Measurements from ENCODE around the gene DDR2.

DDR2 gene

DNA sequence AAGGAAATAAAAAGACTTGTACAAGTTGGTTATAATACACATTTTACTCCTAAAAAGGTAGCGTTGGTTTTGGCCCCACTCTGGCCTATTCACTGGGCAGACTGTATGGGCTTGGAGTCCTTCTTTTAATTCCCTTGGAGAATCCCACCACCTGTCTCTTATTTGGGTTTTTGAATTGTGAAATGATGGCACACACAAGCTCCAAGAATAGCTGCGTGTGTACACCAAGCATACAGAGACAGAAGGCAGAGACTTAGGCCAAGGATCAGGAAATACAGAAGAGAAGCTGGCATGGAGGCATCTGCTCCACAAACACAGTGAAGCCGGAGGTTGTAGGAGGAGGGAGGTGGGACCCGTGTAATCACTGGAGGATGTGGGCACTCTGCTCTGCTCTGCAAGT is 29.1 kb downstream of the DDR2 start:
- no peak for TF ChIP-seq MYC (IDR thresholded peaks at IDR 0.05; ENCODE audit: low read depth, low read length)
- TF ChIP-seq, protein P1, sequence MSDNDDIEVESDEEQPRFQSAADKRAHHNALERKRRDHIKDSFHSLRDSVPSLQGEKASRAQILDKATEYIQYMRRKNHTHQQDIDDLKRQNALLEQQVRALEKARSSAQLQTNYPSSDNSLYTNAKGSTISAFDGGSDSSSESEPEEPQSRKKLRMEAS (IDR thresholded peaks at IDR 0.05; ENCODE audit: low read depth, low read length), result no peak
- TF ChIP-seq, protein P2, sequence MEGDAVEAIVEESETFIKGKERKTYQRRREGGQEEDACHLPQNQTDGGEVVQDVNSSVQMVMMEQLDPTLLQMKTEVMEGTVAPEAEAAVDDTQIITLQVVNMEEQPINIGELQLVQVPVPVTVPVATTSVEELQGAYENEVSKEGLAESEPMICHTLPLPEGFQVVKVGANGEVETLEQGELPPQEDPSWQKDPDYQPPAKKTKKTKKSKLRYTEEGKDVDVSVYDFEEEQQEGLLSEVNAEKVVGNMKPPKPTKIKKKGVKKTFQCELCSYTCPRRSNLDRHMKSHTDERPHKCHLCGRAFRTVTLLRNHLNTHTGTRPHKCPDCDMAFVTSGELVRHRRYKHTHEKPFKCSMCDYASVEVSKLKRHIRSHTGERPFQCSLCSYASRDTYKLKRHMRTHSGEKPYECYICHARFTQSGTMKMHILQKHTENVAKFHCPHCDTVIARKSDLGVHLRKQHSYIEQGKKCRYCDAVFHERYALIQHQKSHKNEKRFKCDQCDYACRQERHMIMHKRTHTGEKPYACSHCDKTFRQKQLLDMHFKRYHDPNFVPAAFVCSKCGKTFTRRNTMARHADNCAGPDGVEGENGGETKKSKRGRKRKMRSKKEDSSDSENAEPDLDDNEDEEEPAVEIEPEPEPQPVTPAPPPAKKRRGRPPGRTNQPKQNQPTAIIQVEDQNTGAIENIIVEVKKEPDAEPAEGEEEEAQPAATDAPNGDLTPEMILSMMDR (IDR thresholded peaks at IDR 0.05; ENCODE audit: low read depth, low read length), result no peak
- TF ChIP-seq POLR2A (IDR thresholded peaks at IDR 0.05; ENCODE audit: extremely low read depth, insufficient read length), result no peak
- no peak overlapping the region for H3K4me3 ChIP-seq (ENCODE audit: low read depth, low read length)
- no peak for DNase-seq (ENCODE audit: low read depth)

DNA sequence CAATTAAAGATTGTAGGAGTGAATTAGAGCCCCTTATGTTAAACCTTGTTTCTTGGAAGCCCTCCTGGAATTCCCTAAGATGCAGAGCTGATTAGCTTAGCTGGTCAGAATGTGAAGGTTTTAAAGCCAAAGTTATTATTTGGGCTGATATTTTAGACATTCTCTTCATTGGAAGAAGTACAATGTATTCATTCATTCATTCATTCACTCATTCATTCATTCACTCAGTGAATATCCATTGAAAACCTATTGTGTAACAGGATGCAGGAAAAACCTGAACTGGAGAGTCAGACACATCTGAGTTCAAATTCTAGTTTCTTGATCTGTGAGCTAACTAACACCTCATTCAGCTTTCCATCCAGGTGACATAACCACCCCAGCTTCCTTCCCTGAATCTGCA is 29.7 kb downstream of the DDR2 start:
- no peak for DNase-seq (ENCODE audit: low read depth)
- TF ChIP-seq, protein P2 (IDR thresholded peaks at IDR 0.05; ENCODE audit: low read depth, low read length), result no peak
- TF ChIP-seq POLR2A (IDR thresholded peaks at IDR 0.05; ENCODE audit: extremely low read depth, insufficient read length), result no peak
- TF ChIP-seq, protein P1 (IDR thresholded peaks at IDR 0.05; ENCODE audit: low read depth, low read length), result no peak
- TF ChIP-seq MYC (IDR thresholded peaks at IDR 0.05; ENCODE audit: low read depth, low read length), result no peak
- H3K4me3 ChIP-seq (ENCODE audit: low read depth, low read length), result no peak overlapping the region

DNA sequence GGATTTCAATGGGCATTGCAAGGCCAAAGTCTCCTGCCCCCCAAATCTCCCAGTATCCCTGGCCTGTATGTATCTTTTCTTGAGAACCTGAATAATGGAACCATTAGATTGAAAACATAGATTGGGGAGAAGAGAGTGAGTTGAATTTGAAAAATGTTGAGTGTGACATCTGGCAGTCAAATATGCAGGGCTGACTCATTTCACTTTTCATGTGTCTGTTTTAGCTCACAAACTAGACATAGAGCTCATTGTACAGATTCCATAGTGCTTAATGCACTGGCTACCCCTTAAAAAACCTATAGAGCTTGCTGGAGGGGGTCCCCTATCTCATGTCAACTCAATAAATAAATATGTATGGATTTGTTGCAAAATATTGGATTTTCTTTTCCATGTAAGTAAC is 30.8 kb downstream of the DDR2 start:
- no peak for DNase-seq (ENCODE audit: low read depth)
- TF ChIP-seq POLR2A (IDR thresholded peaks at IDR 0.05; ENCODE audit: extremely low read depth, insufficient read length) (no peak), MYC (IDR thresholded peaks at IDR 0.05; ENCODE audit: low read depth, low read length) (no peak)
- TF ChIP-seq, protein P2 (IDR thresholded peaks at IDR 0.05; ENCODE audit: low read depth, low read length), result no peak
- TF ChIP-seq, protein P1 (IDR thresholded peaks at IDR 0.05; ENCODE audit: low read depth, low read length), result no peak
- no peak overlapping the region for H3K4me3 ChIP-seq (ENCODE audit: low read depth, low read length)

DNA sequence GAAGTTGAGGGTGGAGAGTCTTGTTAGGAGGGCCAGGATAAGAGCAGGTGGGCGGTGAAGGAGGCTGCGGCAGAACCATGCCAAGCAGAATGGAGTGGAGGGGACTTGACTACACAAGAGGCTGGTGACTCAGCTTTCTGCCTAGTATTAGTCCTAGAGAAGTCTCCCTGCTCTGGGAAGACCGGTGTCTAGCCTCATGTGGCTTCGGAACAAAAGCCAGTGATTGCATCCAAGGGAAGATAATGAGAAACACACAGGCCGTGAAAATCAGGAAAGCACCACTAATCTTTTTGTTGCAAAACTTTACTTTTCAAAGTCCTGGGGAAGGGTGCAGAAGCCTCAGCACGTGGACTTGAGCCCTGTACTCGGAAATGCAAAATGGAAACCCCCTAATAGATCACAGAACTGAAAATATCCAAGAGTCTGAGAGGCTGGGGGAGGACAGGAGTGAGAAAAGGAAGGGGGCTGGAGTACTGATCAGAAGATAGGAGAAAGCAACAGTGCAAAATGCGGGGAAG is 31.4 kb downstream of the DDR2 start:
- H3K4me3 ChIP-seq (ENCODE audit: low read depth, low read length), result no peak overlapping the region
- TF ChIP-seq MYC (IDR thresholded peaks at IDR 0.05; ENCODE audit: low read depth, low read length) (no peak), POLR2A (IDR thresholded peaks at IDR 0.05; ENCODE audit: extremely low read depth, insufficient read length) (no peak)
- TF ChIP-seq, protein P1 (IDR thresholded peaks at IDR 0.05; ENCODE audit: low read depth, low read length), result no peak
- TF ChIP-seq, protein P2 (IDR thresholded peaks at IDR 0.05; ENCODE audit: low read depth, low read length), result no peak
- no peak for DNase-seq (ENCODE audit: low read depth)

DNA sequence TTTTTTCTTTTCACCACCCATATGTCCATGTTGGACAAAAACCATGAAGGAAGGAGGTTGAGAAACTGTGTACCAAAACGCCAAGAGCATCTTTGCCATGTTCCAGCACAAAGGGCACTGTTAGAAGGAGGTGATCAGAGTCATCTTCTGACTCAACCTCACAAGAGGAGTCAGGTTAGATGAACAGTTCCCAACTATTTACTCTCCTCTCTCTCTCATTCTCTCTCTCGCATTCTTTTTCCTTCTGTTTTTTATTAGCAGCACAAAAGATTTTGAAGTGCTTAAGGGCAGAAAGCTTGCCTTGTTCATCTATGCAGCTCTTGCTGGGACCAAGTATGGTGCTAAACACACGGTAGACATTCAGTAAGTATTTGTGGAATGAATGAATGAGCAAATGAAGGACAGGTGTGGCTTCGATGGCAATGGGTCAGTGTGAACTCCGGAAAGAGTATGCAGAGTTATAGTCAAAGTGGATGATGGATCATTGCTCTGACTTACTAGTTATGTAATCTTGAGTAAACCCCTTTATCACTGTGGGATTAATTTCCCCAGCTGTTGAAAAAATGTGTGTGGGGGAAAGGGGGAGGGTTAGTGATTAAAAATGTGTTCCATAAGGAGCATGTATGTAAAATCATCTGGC is 33.9 kb downstream of the DDR2 start:
- TF ChIP-seq, protein P2 (IDR thresholded peaks at IDR 0.05; ENCODE audit: low read depth, low read length), result no peak
- TF ChIP-seq MYC (IDR thresholded peaks at IDR 0.05; ENCODE audit: low read depth, low read length) (no peak), POLR2A (IDR thresholded peaks at IDR 0.05; ENCODE audit: extremely low read depth, insufficient read length) (no peak)
- TF ChIP-seq, protein P1 (IDR thresholded peaks at IDR 0.05; ENCODE audit: low read depth, low read length), result no peak
- DNase-seq (ENCODE audit: low read depth), result no peak
- H3K4me3 ChIP-seq (ENCODE audit: low read depth, low read length), result no peak overlapping the region
